AG08395 (cell line): ENCODE measurements around the gene EID1.
"Not testable (repeated sequence)": the region's sequence is repeated elsewhere in the genome, so short reads cannot be mapped to it uniquely, and the experiment has no call there.

Experiments used
- DNase-seq: peaks from one replicate; pipeline ENCODE4 v3.0.0; 2012; ENCODE audit warnings: mixed read lengths, low spot score

EID1 gene

DNA sequence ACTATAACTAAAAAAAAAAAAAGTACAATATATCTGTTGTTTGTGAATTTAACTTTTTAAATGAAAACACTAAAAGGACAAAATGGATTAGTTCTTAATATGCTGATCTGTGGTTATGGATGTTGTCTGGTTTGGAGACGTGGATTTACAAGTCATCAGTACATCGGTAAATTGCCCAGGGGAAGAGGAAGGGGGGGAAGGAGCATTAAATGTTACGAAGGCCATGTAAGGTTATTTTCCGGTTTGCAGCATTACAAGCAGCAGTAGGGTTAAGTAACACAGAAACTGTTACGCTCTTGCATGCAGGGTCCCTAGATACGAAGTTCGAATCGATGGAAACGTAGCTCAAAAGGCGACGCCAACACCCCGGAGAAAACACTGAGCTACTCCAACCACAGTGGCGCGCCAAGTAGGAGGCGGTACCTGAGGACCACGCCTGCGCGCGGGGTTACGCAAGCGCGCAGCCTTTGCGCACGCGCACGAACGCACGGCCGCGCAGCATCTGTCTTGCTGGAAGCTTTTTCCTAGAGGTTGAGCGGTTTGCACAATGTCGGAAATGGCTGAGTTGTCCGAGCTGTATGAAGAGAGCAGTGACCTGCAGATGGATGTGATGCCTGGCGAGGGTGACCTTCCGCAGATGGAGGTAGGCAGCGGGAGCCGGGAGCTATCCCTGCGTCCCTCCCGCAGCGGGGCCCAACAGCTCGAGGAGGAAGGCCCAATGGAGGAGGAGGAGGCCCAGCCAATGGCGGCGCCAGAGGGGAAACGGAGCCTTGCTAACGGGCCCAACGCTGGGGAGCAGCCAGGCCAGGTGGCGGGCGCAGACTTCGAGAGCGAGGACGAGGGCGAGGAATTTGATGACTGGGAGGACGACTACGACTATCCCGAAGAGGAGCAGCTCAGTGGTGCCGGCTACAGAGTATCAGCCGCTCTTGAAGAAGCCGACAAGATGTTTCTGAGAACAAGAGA, at the start of gene EID1:
EID1 (plus strand) TSS at position 505 of the 966 bp plus-strand sequence; CDS start at position 548, 43 bp downstream.
- peak; percentile 95 for DNase-seq

GRCh38 chr15:48828471-48828870, 49.5 kb upstream of the EID1 start:
- DNase-seq, result no peak

DNA sequence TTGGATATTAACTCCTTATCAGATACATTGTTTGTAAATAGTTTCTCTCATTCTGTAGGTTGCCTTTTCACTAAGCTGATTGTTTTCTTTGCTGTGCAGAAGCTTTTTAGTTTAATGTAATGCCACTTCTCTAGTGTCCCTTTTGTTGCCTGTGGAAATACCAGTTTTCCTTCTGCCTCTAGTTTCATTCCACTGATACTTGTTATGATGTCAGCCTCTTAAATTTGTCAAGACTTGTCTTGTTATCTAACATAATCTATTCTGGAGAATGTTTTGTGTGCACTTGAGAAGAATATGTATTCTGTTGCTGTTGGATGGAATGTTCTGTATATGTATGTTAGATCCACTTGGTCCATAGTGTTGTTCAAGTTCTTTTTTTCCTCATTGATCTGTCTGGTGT, 49.0 kb upstream of the EID1 start:
- DNase-seq, result no peak

GRCh38 chr15:48832648-48833047, 45.3 kb upstream of the EID1 start:
- DNase-seq, result no peak

DNA sequence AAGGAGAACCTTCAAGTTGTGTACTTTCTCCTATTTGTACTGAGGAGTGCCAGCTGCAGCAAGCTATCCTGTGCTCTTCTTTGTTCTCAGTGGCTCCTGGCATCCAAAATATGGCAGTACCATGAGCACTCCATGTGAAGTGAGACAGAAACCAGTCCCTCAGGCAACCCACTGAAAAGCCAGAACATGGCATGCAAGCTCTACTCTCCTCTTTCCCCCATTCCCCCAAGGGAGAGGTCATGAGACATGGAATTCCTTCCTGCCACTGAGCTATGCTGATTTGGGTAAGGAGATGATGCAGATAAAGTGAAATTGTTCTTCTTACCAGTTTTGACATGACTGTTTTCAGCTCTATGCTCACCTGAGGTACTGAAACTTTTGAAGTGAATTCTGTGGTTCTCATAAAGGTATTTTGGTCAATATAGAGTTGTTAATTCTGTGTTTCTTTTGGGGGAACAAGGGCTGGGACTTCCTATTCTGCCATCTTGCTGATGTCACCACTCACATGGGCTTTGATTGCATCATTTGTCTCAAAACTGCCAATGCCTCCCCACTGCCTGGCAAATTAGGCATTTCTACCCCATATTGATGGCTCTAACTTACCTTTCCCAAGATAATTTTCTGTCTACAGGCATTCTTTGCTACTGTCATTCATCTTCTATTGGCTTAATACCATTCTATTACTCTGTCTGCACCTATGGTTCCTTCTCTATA, 44.3 kb upstream of the EID1 start:
- no peak for DNase-seq

DNA sequence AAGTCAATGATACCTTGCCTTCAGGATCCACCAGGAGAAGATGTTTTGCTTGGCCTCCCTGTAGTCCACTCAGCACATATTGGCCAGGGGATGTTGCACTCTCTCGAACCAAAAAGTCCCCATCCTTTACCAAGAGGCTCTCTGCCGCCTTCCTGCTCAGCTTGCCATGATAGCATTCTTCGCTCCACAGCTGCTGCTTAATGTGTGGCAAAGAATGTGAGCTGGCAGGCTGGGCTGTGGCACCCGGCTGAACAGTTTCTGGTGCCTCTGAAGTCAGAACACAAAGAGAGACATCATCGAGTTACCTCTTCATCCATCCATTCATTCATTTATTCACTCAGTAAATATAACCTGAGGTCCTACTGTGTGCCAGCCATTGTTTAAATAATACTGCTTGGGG, 43.2 kb upstream of the EID1 start:
- DNase-seq, result no peak

DNA sequence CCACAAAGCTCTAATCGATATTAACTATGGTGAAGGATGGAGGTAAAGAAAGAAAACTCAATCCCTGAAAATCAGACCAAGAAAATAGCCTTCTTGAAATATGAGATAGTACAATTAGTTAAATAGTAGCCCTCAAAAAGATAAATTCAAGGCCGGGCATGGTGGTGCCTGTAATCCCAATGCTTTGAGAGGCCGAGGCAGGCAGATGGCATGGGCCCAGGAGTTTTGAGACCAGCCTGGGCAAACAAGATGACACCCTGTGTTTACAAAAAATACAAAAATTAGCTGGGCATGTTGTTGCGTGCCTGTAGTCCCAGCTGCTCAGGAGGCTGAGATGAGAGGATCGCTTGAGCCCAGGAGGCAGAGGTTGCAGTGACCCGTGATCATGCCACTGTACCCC, 35.4 kb upstream of the EID1 start:
- DNase-seq, result no peak

GRCh38 chr15:48845123-48845522, 32.8 kb upstream of the EID1 start:
- DNase-seq, result no peak

DNA sequence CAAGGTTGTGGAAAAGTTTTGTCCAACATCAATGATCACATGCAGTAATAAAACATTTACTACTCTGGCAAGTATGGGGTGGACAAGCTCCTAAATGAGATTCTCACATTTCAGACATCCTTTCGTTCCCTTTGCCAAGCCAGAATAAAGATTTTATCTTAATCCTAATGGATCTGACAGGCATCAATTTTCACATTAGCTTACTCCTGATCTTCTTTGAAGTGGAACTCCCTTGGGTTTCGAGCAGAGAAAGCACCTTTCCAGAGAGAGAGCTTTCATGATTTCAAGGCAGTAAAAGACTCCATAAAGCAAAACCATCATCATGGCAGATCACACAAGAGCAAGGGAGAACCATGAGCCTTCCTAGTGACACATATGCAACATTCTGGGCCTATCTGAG, 27.3 kb upstream of the EID1 start:
- no peak for DNase-seq

GRCh38 chr15:48851956-48852355, 26.0 kb upstream of the EID1 start:
- DNase-seq, result no peak

DNA sequence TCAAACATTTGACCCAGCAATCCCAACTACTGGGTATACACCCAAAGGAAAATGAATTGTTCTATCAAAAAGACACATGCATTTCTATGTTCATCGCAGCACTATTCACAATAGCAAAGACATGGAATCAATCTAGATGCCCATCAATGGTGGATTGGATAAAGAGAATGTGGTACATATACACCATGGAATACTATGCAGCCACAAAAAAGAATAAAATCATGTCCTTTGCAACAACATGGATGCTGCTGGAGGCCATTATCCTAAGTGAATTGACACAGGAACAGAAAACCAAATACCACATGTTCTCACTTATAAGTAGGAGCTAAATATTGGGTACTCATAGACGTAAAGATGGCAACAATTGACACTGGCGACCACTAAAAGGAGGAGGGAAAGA, 23.5 kb upstream of the EID1 start:
- DNase-seq, result not testable (repeated sequence)

DNA sequence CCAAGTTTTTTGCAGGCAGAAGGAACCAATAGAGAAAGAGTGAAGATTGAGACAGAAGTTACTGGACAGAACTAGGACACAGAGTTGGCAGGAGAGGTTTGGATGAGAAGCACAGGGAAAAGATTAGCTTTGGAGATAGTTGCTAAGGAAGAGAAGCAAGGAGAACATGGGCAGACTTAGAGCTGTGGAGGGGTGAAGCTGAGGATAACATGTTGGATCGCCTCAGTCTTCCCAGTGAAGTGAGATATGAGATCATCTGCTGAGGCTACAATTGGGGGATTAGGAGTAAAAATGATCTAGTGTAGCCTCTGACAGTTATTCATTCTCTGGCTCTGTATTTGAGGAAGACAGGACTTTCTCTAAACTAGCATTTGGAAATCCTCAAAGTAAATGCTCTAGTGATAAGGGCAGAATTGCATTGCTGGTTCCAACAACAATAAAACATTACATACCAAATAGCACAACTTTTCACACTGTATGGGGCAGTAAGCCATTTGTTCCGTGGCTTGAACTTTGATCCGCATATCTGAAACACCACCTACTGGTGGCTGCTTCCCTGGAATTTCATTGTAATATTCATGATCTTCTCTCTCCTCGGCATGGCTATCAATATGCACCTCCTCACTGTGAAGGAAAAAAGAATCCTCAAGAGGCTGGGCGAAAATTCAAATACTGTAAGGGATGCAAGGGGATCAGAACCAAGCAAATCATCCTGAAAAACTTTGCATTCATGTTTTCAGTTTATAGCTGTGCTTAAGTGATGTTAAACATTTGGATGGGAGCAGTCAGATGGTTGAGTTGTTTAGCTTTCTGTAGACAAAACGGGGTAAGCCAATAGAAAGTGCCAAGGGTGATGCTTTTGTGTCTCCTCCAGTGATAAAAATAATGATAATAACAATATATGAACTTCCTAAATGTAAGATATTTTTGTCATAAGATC, 22.2 kb upstream of the EID1 start:
- DNase-seq, result peak; percentile 70

DNA sequence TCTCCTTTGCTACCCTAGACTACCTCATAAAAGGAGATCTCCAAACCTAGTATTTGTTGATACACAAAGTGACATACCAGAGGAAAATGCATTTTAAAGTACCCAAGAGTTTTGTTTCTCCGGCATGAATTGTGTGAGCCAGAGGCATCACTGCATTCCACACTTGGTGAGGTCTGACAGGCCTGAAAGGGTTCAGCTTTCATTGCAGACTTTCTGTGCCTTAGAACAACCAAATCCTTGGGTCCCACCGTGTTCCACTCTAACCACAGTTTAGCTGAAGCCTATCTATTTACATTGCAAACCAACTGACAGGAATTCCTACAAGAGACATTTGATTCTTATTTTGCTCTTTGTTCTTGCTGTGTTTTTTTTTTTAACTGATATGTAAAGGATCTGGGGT, 21.0 kb upstream of the EID1 start:
- peak; percentile 15 for DNase-seq

DNA sequence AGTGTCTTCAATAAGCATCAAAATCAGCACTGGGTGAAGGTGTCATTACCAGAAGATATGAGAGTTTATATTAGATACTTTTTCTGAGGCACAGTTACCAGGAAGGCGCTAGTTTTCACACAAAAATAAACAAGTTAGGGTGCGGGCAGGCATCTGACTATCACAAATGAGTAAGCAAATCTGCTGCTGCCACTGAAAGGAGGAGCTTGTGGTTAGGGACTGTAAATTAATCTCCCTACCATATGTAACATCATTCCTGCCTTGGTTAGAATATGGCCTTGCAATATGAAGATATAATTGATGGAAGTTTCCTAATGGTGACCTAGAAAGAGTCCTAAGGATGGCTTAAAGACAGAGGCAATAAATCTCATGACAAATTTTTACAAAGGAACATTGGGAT, 19.5 kb upstream of the EID1 start:
- DNase-seq, result no peak

- no peak for DNase-seq
These were observed 18.5 kb upstream of the EID1 start for GRCh38 chr15:48859426-48859825.

DNA sequence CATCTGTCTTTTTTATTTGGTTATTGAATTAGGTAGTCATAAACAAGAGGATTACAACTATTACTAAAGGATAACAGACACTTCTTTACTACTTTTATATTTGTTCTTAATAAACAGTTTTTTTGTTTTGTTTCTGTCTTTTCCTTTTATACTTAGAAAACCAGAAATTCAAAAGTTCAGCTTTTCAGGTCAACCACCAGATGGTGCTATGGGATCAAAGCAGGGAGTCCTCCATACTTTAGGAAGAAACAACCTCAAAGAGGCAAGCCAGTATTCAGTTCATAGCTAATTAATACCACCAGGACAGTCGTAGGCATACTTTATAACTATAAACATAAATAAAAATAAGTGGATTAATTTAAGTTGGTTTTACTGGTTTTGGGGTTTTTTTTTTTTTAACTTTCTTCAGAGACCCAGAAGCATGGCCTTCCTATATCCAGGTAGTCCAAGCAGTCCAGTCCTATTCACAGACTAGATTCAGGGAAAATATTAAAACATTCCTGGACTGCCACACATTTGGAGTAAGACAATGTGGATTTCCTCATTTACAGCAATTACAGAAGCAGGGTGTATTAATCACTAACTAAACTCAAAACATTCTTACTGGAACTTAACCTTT, 16.0 kb upstream of the EID1 start:
- DNase-seq, result peak; percentile 62

DNA sequence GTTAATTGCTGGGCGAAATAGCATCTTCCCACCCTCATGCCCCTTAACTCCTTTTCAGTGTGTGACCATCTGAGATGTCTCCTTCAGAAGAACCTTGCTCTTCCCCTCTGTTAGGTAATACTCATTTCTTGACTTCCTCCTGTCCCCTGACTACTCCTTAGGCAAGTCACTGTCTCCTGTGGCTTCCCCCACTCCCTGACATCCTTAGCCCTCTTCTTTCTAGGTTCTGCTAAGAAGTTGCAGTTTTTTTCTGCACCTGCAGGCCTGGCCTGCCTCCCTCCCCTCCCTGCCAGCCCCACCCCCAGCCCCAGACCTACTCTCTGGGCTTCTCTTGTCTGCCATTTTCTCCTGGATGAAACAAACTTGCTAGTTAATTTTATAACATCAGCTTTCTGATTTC, 15.2 kb upstream of the EID1 start:
- no peak for DNase-seq

DNA sequence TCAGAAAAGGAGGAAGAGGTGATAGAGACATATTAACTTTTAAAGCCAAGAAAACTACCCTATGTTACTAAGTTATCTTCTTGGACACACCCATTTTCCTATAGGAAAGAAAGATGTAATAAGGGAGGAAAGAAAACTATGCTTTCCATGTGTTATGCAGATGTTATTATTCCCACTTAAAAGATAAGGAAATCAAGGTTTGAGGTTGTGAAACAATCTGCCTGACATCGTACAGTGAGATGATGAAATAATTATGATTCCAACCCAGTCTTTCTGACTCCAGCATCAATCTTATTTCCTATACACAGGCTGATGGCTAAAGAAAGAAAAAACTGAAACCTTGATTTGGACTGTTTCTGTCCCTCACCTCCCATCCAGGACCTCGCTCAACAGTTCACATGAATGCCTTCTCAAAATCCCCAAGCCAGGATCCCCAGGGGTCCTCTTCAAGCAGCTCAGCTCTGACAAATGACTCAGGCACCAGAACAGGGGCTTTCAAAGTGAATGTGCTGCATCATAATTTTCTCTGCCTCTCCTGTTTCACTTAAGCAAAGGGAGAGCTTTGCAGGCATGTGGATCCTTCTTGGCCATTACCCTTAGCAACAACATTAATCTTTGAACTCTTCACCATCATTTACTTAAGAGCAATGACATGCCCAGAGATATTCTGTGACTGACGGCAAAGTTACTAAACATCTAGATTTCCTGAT, 12.4 kb upstream of the EID1 start:
- no peak for DNase-seq

GRCh38 chr15:48866141-48866563, 11.8 kb upstream of the EID1 start:
- peak; percentile 24 for DNase-seq

DNA sequence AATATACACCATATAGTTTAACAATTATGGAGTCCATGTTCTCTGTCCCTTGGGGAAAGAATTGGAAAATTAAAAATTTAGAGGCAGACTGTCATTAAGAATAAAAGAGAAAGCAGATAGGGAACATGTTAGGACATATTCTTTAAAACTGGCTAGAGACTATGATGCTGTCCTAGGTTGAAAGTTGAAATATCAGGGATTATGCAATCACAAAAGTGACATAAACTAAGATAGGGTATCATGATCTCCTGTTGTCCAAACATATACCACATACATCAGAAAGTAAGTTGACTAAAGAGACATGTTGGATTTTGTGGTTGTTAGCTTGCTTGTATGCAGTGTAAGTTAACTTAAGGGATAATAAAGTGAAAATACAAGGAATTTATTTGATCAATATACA, 9.9 kb upstream of the EID1 start:
- DNase-seq, result no peak

DNA sequence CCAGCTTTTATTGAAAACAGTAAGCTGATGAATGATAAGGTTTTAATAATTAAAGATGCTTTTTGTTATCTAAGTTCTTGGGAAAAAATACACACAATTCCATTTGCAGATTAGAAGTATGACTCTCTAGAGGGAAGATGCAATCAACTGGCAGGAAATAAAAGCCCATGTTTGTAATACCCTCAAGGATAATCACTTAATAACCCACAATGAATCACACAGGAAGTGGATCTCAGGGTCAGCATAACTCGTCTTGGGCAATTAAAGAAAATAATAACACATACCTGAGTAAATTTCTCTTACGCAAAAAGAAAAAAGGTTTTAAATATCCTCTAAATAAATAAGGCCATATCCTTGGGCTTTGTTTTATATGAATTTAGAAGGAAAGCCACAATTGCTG, 9.4 kb upstream of the EID1 start:
- peak; percentile 47 for DNase-seq
